Measurements from ENCODE around the gene OR8D2. TPM values are rescaled to one million over a fixed set of nuclear protein-coding genes. Genes with fewer than 3 reads are reported as not detected.

The OR8D2 gene
- total and polyA plus RNA-seq, 9 donors, result not detected

DNA sequence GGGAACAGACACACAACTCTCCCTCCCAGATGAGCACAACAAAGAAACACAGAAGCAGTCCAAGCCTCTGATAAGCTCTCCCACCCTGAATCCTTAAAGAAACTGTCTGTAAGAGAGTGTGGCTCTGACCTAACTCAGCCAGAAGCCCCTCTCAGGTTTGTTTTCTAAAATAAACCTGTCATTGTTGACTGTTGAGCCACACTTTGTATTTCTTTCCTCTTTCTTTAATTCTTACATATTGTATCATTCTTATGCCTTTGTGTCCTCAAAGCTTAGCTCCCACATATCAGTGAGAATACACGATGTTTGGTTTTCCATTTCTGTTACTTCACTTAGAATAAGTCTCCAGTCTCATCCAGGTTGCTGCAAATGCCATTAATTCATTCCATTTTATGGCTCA lies 7.8 kb upstream of the OR8D2 start:
- no peaks in the 10 kb centered on the region for H3K36me3 ChIP-seq

GRCh38 chr11:124322356-124322755 lies 2.4 kb upstream of the OR8D2 start:
- intact Hi-C loops (cut with DNase I), result no loop called here
- no peak overlapping the region for H3K27ac ChIP-seq
- H3K4me1 ChIP-seq (ENCODE audit: insufficient read depth), result no peaks in the 10 kb centered on the region
- H3K9me3 ChIP-seq, result no peaks in the 10 kb centered on the region
- H3K27me3 ChIP-seq, result no peaks in the 10 kb centered on the region
- H3K36me3 ChIP-seq, result no peaks in the 10 kb centered on the region
- 81 to 89% (median 84%) methylated on average over 1 of the region's 1 CpG for WGBS, 3 donors
- no peak for DNase-seq
- H3K4me3 ChIP-seq, result no peak overlapping the region
- TF ChIP-seq, protein P1, sequence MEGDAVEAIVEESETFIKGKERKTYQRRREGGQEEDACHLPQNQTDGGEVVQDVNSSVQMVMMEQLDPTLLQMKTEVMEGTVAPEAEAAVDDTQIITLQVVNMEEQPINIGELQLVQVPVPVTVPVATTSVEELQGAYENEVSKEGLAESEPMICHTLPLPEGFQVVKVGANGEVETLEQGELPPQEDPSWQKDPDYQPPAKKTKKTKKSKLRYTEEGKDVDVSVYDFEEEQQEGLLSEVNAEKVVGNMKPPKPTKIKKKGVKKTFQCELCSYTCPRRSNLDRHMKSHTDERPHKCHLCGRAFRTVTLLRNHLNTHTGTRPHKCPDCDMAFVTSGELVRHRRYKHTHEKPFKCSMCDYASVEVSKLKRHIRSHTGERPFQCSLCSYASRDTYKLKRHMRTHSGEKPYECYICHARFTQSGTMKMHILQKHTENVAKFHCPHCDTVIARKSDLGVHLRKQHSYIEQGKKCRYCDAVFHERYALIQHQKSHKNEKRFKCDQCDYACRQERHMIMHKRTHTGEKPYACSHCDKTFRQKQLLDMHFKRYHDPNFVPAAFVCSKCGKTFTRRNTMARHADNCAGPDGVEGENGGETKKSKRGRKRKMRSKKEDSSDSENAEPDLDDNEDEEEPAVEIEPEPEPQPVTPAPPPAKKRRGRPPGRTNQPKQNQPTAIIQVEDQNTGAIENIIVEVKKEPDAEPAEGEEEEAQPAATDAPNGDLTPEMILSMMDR (IDR thresholded peaks at IDR 0.05), result no peak
- no peak for TF ChIP-seq EP300 (IDR thresholded peaks at IDR 0.05)
- no peak for TF ChIP-seq POLR2A (IDR thresholded peaks at IDR 0.05)

More for the DNA sequence above, 7.8 kb upstream of the OR8D2 start:
- Histone ChIP-seq H3K27ac (no peak overlapping the region), H3K4me1 (ENCODE audit: insufficient read depth) (no peaks in the 10 kb centered on the region), H3K9me3 (no peaks in the 10 kb centered on the region), H3K27me3 (no peaks in the 10 kb centered on the region), H3K4me3 (no peak overlapping the region)
- no peak for TF ChIP-seq POLR2A (IDR thresholded peaks at IDR 0.05)
- no peak for TF ChIP-seq EP300 (IDR thresholded peaks at IDR 0.05)
- TF ChIP-seq, protein P1 (IDR thresholded peaks at IDR 0.05), result no peak
- intact Hi-C loops (cut with DNase I), result no loop called here
- DNase-seq, result no peak
- WGBS, 3 donors, result 77 to 93% (median 86%) methylated on average over 1 of the region's 1 CpG

GRCh38 chr11:124315052-124315451 lies 4.9 kb downstream of the OR8D2 start:
- H3K27ac ChIP-seq, result no peak overlapping the region
- no peak for DNase-seq
- no peaks in the 10 kb centered on the region for H3K9me3 ChIP-seq
- WGBS, 3 donors, result 67 to 76% (median 70%) methylated on average over 3 of the region's 3 CpGs
- no peaks in the 10 kb centered on the region for H3K4me1 ChIP-seq (ENCODE audit: insufficient read depth)
- intact Hi-C loops (cut with DNase I), result no loop called here
- TF ChIP-seq EP300 (IDR thresholded peaks at IDR 0.05), result no peak
- TF ChIP-seq, protein P1 (IDR thresholded peaks at IDR 0.05), result no peak
- TF ChIP-seq POLR2A (IDR thresholded peaks at IDR 0.05), result no peak
- no peaks in the 10 kb centered on the region for H3K36me3 ChIP-seq
- H3K4me3 ChIP-seq, result no peak overlapping the region
- no peaks in the 10 kb centered on the region for H3K27me3 ChIP-seq

- Histone ChIP-seq H3K36me3 (no peaks in the 10 kb centered on the region), H3K4me3 (no peak within 1 kb of the TSS)
Measured at GRCh38 chr11:124313849-124314248, 6.1 kb downstream of the OR8D2 start, which contains the start of gene OR8D1. OR8D1 (minus strand) TSS chr11:124313949; CDS start chr11:124310766, 3,183 bp downstream.

More at GRCh38 chr11:124313849-124314248, 6.1 kb downstream of the OR8D2 start, which contains the start of gene OR8D1:
- Histone ChIP-seq H3K27ac (no peak within 1 kb of the TSS), H3K27me3 (no peaks in the 10 kb centered on the region), H3K9me3 (no peaks in the 10 kb centered on the region), H3K4me1 (ENCODE audit: insufficient read depth) (no peaks in the 10 kb centered on the region)
- TF ChIP-seq, protein P1 (IDR thresholded peaks at IDR 0.05), result no peak
- no peak for TF ChIP-seq POLR2A (IDR thresholded peaks at IDR 0.05)
- WGBS, 3 donors, result 66 to 78% (median 71%) methylated on average over 2 of the region's 2 CpGs
- no peak for DNase-seq
- intact Hi-C loops (cut with DNase I), result no loop called here
